Endothelial cell of umbilical vein (primary cell): ENCODE data around the gene SLAMF8. TPM values are rescaled to one million over a fixed set of nuclear protein-coding genes. Genes with fewer than 3 reads are reported as not detected.
A peak's percentile ranks its signal among the peaks of the same experiment; 100 is the strongest.

Source experiments
- BruUV-seq: library from RNA; stranded (reverse); fragments of 400-500 nt; replicated peaks from 2 replicates; lab custom pipeline; 2021; lab: Mats Ljungman, UMichigan
- CTCF ChIA-PET: fragments of 300-600, 350-600 bp; sonication (Branson Sonifier 250); formaldehyde crosslinking; loops from one replicate; lab custom pipeline; 2021; ENCODE audit warnings: antibody characterized with exemption, inconsistent platforms; lab: Charles Lee
- POLR2A ChIA-PET: fragments of 300-600, 350-600 bp; sonication (Branson Sonifier 250); formaldehyde crosslinking; loops from one replicate; lab custom pipeline; 2021; ENCODE audit warnings: antibody characterized with exemption, inconsistent platforms; lab: Charles Lee
- DNase-seq: peaks from one replicate; pipeline ENCODE4 v3.0.0-alpha.2; 2011; ENCODE audit warnings: low read depth, low spot score
- FAIRE-seq: peaks from 2 replicates; lab custom pipeline; 2011; peaks lifted over from hg19 to GRCh38; lab: Jason Lieb, UNC
- H2AFZ ChIP-seq: 2 replicates; pipeline ENCODE4 v1.6.0; 2012; ENCODE audit warnings: low read depth, low read length, control low read depth, inconsistent platforms
- H3K27ac ChIP-seq: 2 replicates; pipeline ENCODE4 v1.5.1; 2011; ENCODE audit warnings: low read depth, mild to moderate bottlenecking, control low read depth, low read length, moderate library complexity; ENCODE audit not compliant: insufficient read depth
- H3K27me3 ChIP-seq, 2 experiments: 2 replicates each; pipeline versions ENCODE4 v1.6.0 to v1.6.1; 2011; ENCODE audit warnings: low read length in 2 of 2, mixed read lengths in 1 of 2; ENCODE audit not compliant: control insufficient read depth in 2 of 2, insufficient read depth in 2 of 2
- H3K36me3 ChIP-seq, 2 experiments: 2 replicates in 1 of 2; 3 replicates in 1 of 2; pipeline ENCODE4 v1.5.1; 2011; ENCODE audit warnings: low read length in 2 of 2, mild to moderate bottlenecking in 1 of 2, moderate library complexity in 1 of 2; ENCODE audit not compliant: control insufficient read depth in 2 of 2, insufficient read depth in 2 of 2; ENCODE audit errors: extremely low read depth in 1 of 2
- H3K4me1 ChIP-seq: 3 replicates; pipeline ENCODE4 v1.5.1; 2011; ENCODE audit warnings: mild to moderate bottlenecking, low read length; ENCODE audit not compliant: control insufficient read depth, insufficient read depth; ENCODE audit errors: extremely low read depth
- H3K4me2 ChIP-seq: 2 replicates; pipeline ENCODE4 v1.6.1; 2011; ENCODE audit warnings: low read length, control low read depth, mixed read lengths; ENCODE audit not compliant: insufficient read depth
- H3K4me3 ChIP-seq, 3 experiments: fragments of 200-600 bp in 1 of 3; sonication (generic), shearing (Covaris generic) in 1 of 3; replicated peaks in 1 of 3; 2 replicates each; pipeline ENCODE4 v1.5.1; 2011 to 2016; ENCODE audit warnings: control low read depth in 3 of 3, low read length in 3 of 3, mild to moderate bottlenecking in 2 of 3, inconsistent platforms in 1 of 3, low read depth in 1 of 3, moderate library complexity in 1 of 3; ENCODE audit not compliant: insufficient read depth in 1 of 3
- H3K79me2 ChIP-seq: 2 replicates; pipeline ENCODE4 v1.6.0; 2012; ENCODE audit warnings: low read length, inconsistent platforms; ENCODE audit not compliant: control insufficient read depth, insufficient read depth
- H3K9ac ChIP-seq: replicated peaks from 2 replicates; pipeline ENCODE3; 2011; ENCODE audit warnings: low read length, control low read depth; ENCODE audit not compliant: insufficient read depth; ENCODE audit errors: extremely low read depth
- H3K9me1 ChIP-seq: replicated peaks from 3 replicates; pipeline ENCODE4 v1.6.0; 2011; ENCODE audit warnings: mild to moderate bottlenecking, low read length; ENCODE audit not compliant: control insufficient read depth, insufficient read depth; ENCODE audit errors: extremely low read depth
- H3K9me3 ChIP-seq: replicated peaks from 2 replicates; pipeline ENCODE4 v1.5.1; 2012; ENCODE audit warnings: low read length, inconsistent platforms; ENCODE audit not compliant: control insufficient read depth, insufficient read depth
- H4K20me1 ChIP-seq: replicated peaks from 2 replicates; pipeline ENCODE3; 2011; ENCODE audit warnings: mild to moderate bottlenecking, low read length; ENCODE audit not compliant: control insufficient read depth, insufficient read depth; ENCODE audit errors: extremely low read depth
- EZH2 ChIP-seq: IDR thresholded peaks from 2 replicates; pipeline ENCODE4 v1.6.1; 2012; ENCODE audit warnings: borderline replicate concordance, low read depth, mild to moderate bottlenecking, moderate library complexity, low read length, inconsistent platforms; ENCODE audit not compliant: severe bottlenecking
- FOS ChIP-seq: IDR thresholded peaks from 2 replicates; pipeline ENCODE4 v1.6.1; 2011; ENCODE audit warnings: mild to moderate bottlenecking, low read length, moderate library complexity, borderline replicate concordance; ENCODE audit not compliant: insufficient read depth
- GATA2 ChIP-seq: IDR thresholded peaks from 2 replicates; pipeline ENCODE4 v1.7.0; 2011; ENCODE audit warnings: low read depth, mild to moderate bottlenecking, moderate library complexity, mixed read lengths, low read length; ENCODE audit not compliant: insufficient read length, insufficient read depth
- MYC ChIP-seq: IDR thresholded peaks from one replicate; pipeline ENCODE4 v1.6.1; 2011; ENCODE audit warnings: mild to moderate bottlenecking, low read depth, low read length
- POLR2A ChIP-seq: IDR thresholded peaks from 2 replicates; pipeline ENCODE4 v1.6.1; 2012; ENCODE audit warnings: low read depth, mild to moderate bottlenecking, control low read depth, low read length
- POLR2AphosphoS5 ChIP-seq: IDR thresholded peaks from 2 replicates; pipeline ENCODE4 v1.6.1; 2012; ENCODE audit warnings: low read depth, mild to moderate bottlenecking, control low read depth, low read length, moderate library complexity; ENCODE audit not compliant: insufficient read depth
- dilution Hi-C: fragments of 300-500 bp; cut with MboI; formaldehyde crosslinking; loops from one replicate; pipeline ENCODE4 v1.15.0; 2019; ENCODE audit warnings: low sequenced_read_pairs; ENCODE audit not compliant: extremely low pct_ligation_motif_present
- intact Hi-C: fragments of 100-400 bp; cut with micrococcal nuclease; formaldehyde crosslinking; loops from one replicate; pipeline ENCODE4 v1.10.0; 2022
- polyA plus RNA-seq, 4 experiments: library from polyadenylated mRNA; depleted of rRNA in 3 of 4; stranded (reverse) in 3 of 4; unstranded in 1 of 4; fragments of >200 nt; gene quantifications; 2 replicates each; pipeline versions ENCODE4 v1.2.1 to v1.2.3, GENCODE V29; 2011 to 2012; ENCODE audit warnings: missing spikeins in 1 of 4
- total RNA-seq: library from RNA; stranded (reverse); gene quantifications from 2 replicates; pipeline ENCODE4 v1.2.3, GENCODE V29; 2021
- TF ChIP-seq, protein P1 (sequence below), 2 donors: IDR thresholded peaks; 1 replicate in 1 of 2; 2 replicates in 1 of 2; pipeline ENCODE4 v1.5.1; 2011; ENCODE audit warnings: low read length in 2 of 2, mild to moderate bottlenecking in 2 of 2, moderate library complexity in 2 of 2, control low read depth in 1 of 2, inconsistent platforms in 1 of 2, low read depth in 1 of 2; ENCODE audit not compliant: insufficient read depth in 1 of 2; ENCODE audit errors: extremely low read depth in 1 of 2
- TF ChIP-seq, protein P2 (sequence below): IDR thresholded peaks from 2 replicates; pipeline ENCODE4 v1.6.1; 2011; ENCODE audit not compliant: insufficient read depth, insufficient read length

The SLAMF8 gene
- total and polyA plus RNA-seq, 2 donors (not counting 3 experiments of a cell fraction or from before 2014, with no cell fraction given) = not detected

DNA sequence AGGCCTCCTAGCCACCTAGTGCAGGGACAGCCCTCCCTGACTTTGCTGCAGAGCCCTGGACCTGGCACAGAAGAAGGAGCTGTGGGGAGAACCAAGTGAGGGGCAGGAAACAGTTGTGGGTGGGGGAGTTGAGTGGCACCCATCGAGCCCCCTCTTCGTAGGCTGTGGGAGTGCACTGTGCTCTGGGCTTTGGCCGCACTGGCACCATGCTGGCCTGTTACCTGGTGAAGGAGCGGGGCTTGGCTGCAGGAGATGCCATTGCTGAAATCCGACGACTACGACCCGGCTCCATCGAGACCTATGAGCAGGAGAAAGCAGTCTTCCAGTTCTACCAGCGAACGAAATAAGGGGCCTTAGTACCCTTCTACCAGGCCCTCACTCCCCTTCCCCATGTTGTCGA is 44.7 kb upstream of the SLAMF8 start:
- Histone ChIP-seq H3K9ac (peak overlapping the region; percentile 75), H2AFZ (no peak overlapping the region), H3K4me2 (peak overlapping the region; percentile 80), H3K36me3 (peaks cover 0 to 4% of the 10 kb centered on the region in 2 experiments), H3K27ac (no peak overlapping the region), H3K9me3 (no peaks in the 10 kb centered on the region), H4K20me1 (no peaks in the 10 kb centered on the region), H3K79me2 (peaks cover 11% of the 10 kb centered on the region), H3K4me3 (peak overlapping the region in 2 of 3 experiments; percentile 62 to 80), H3K9me1 (no peaks in the 10 kb centered on the region), H3K27me3 (no peaks in the 10 kb centered on the region), H3K4me1 (peaks cover 52% of the 10 kb centered on the region)
- FAIRE-seq (no peak), DNase-seq (no peak)
- intact Hi-C loops (loop anchor here (2.0 kb wide), 2 partner anchors 225 to 373 kb away; no protein-coding TSS in a partner anchor), dilution Hi-C loops (loop anchor here (25.0 kb wide), 1 partner anchor 295 kb away; no protein-coding TSS in a partner anchor)
- CTCF ChIA-PET = interaction anchor here (0.9 to 3.7 kb wide), 8 partner anchors 8 to 620 kb away, joined by 3 to 66 read pairs (median 13); no protein-coding TSS in a partner anchor
- BruUV-seq = no TSS peak
- POLR2A ChIA-PET = no interaction called here
- TF ChIP-seq, protein P1, sequence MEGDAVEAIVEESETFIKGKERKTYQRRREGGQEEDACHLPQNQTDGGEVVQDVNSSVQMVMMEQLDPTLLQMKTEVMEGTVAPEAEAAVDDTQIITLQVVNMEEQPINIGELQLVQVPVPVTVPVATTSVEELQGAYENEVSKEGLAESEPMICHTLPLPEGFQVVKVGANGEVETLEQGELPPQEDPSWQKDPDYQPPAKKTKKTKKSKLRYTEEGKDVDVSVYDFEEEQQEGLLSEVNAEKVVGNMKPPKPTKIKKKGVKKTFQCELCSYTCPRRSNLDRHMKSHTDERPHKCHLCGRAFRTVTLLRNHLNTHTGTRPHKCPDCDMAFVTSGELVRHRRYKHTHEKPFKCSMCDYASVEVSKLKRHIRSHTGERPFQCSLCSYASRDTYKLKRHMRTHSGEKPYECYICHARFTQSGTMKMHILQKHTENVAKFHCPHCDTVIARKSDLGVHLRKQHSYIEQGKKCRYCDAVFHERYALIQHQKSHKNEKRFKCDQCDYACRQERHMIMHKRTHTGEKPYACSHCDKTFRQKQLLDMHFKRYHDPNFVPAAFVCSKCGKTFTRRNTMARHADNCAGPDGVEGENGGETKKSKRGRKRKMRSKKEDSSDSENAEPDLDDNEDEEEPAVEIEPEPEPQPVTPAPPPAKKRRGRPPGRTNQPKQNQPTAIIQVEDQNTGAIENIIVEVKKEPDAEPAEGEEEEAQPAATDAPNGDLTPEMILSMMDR (IDR thresholded peaks at IDR 0.05; ENCODE audit: extremely low read depth in 1 of 2, insufficient read depth in 1 of 2, low read depth in 1 of 2, low read length in 2 of 2) = no peak
- no peak for TF ChIP-seq GATA2
- no peak for TF ChIP-seq POLR2A
- no peak for TF ChIP-seq POLR2AphosphoS5
- no peak for TF ChIP-seq MYC
- no peak for TF ChIP-seq FOS
- TF ChIP-seq EZH2 = no peak
- TF ChIP-seq, protein P2, sequence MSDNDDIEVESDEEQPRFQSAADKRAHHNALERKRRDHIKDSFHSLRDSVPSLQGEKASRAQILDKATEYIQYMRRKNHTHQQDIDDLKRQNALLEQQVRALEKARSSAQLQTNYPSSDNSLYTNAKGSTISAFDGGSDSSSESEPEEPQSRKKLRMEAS = no peak
